HG02610 (cell line): ENCODE measurements around the gene FAR2.

Source experiments
- ATAC-seq: cut with Tn5 transposase; IDR thresholded peaks from one replicate; pipeline ENCODE4 v1.9.1; 2021; ENCODE audit warnings: mild to moderate bottlenecking, moderate library complexity; ENCODE audit not compliant: unreplicated experiment

The FAR2 gene

GRCh38 chr12:29201746-29202145 lies 52.7 kb downstream of the FAR2 start:
- no peak for ATAC-seq

- ATAC-seq = no peak
These were observed 55.4 kb downstream of the FAR2 start for GRCh38 chr12:29204521-29204920.

- no peak for ATAC-seq
These were observed 58.0 kb downstream of the FAR2 start for GRCh38 chr12:29207120-29207519.

GRCh38 chr12:29208060-29208459 lies 59.0 kb downstream of the FAR2 start:
- no peak for ATAC-seq

- no peak for ATAC-seq
These were observed 60.0 kb downstream of the FAR2 start for GRCh38 chr12:29208936-29209701.

- no peak for ATAC-seq
These were observed 62.6 kb downstream of the FAR2 start for GRCh38 chr12:29211696-29212095.

- no peak for ATAC-seq
These were observed 63.8 kb downstream of the FAR2 start for GRCh38 chr12:29212682-29213403.

GRCh38 chr12:29216266-29216665 lies 67.2 kb downstream of the FAR2 start:
- no peak for ATAC-seq

GRCh38 chr12:29216797-29217575 lies 67.9 kb downstream of the FAR2 start:
- no peak for ATAC-seq

- ATAC-seq = no peak
These were observed 71.7 kb downstream of the FAR2 start for GRCh38 chr12:29220632-29221336.

GRCh38 chr12:29222200-29222599 lies 73.1 kb downstream of the FAR2 start:
- no peak for ATAC-seq

GRCh38 chr12:29223426-29223825 lies 74.3 kb downstream of the FAR2 start:
- ATAC-seq = no peak

GRCh38 chr12:29223956-29224543 lies 75.0 kb downstream of the FAR2 start:
- ATAC-seq = no peak

GRCh38 chr12:29224572-29224971 lies 75.5 kb downstream of the FAR2 start:
- ATAC-seq = no peak

- ATAC-seq = no peak
These were observed 76.8 kb downstream of the FAR2 start for GRCh38 chr12:29225834-29226233.

GRCh38 chr12:29226616-29227015 lies 77.5 kb downstream of the FAR2 start:
- no peak for ATAC-seq

GRCh38 chr12:29228474-29229157 lies 79.5 kb downstream of the FAR2 start:
- ATAC-seq = no peak

GRCh38 chr12:29229158-29229505 lies 80.1 kb downstream of the FAR2 start:
- ATAC-seq = no peak

- no peak for ATAC-seq
These were observed 80.9 kb downstream of the FAR2 start for GRCh38 chr12:29229937-29230336.
